Subcutaneous adipose tissue (tissue), 4 donors: Measurements from ENCODE around the gene PROKR1. TPM values are rescaled to one million over a fixed set of nuclear protein-coding genes. Genes with fewer than 3 reads are reported as not detected.

Source experiments
- total RNA-seq, 4 donors: library from RNA; depleted of rRNA; stranded (reverse); fragments of >200 nt; gene quantifications; one replicate each; pipeline ENCODE4 v1.1.0, GENCODE V29; 2016
- TF ChIP-seq, protein P1 (sequence below): fragments of 450-650 bp; IDR thresholded peaks from one replicate; pipeline ENCODE4 v1.5.1; 2016; ENCODE audit warnings: low read depth, mild to moderate bottlenecking, control low read depth, antibody characterized with exemption, moderate library complexity

Gene PROKR1
- total RNA-seq, 4 donors from 2014 or later: under 0.01 to 0.65 (median 0.20) TPM

DNA sequence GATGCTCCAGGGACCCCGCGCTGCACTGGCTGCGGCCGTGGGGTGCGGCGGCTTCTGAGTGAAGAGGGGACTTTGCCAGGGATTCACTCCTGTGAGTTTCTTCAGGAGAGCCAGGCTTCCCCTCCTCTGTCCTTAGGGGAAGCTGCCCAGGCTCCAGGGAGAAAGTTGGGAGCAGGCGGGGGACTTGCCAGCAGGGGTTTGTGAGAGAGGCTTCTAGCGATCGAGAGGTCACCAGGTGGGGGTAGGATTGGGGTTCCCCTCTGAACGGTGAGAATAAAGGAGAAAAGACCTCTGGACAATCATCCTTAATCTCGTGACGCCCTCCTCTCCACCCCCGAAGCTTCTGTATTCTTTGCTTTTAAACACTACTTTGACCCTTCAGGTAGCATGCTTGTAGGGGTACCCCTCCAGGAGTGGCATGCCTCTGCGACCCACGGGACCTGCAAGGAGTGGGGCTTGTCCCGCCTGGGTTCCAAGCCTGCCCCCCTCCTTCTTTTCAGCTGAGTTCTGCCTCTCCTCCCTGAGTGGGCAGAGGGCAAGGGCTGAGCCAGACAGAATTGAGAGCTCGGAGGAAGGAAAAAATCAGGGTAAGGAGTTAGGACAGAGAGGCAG lies 601 bp downstream of the PROKR1 start:
- TF ChIP-seq, protein P1, sequence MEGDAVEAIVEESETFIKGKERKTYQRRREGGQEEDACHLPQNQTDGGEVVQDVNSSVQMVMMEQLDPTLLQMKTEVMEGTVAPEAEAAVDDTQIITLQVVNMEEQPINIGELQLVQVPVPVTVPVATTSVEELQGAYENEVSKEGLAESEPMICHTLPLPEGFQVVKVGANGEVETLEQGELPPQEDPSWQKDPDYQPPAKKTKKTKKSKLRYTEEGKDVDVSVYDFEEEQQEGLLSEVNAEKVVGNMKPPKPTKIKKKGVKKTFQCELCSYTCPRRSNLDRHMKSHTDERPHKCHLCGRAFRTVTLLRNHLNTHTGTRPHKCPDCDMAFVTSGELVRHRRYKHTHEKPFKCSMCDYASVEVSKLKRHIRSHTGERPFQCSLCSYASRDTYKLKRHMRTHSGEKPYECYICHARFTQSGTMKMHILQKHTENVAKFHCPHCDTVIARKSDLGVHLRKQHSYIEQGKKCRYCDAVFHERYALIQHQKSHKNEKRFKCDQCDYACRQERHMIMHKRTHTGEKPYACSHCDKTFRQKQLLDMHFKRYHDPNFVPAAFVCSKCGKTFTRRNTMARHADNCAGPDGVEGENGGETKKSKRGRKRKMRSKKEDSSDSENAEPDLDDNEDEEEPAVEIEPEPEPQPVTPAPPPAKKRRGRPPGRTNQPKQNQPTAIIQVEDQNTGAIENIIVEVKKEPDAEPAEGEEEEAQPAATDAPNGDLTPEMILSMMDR: no peak

DNA sequence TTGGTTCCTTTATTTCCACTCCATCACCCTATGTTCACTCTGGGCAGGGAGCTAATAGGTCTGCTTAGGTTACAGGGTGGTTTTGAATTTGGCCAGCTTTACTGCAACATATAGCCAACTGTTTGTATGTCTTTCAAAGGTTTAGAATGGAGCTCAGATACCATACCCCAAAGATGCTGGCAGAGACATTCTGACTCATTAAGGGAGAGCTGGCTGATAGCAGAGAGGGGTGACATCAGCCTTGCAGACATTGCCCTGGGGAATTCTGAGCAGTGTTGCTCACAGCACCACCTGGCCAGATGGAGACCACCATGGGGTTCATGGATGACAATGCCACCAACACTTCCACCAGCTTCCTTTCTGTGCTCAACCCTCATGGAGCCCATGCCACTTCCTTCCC lies 2.1 kb downstream of the PROKR1 start:
- TF ChIP-seq, protein P1: no peak

DNA sequence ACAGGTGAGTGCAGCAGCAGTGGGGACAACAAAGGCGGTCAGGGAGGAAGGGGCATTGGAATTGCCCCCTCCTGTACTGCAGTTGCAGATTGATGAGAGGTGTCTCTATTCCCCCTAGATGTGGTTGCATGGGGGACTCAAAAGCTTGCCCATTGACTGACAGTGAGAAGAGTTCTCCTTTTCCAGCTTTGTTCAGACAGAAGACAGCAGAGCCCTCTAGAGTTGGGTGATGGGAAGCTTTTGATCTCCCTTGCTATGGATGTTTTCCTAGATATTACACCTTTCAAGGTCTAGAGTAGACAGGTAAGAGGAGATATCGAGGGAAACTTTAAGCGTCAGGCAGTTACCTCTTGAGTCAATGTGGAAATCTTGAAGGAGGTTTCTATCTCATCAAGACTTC lies 2.9 kb downstream of the PROKR1 start:
- TF ChIP-seq, protein P1: no peak

DNA sequence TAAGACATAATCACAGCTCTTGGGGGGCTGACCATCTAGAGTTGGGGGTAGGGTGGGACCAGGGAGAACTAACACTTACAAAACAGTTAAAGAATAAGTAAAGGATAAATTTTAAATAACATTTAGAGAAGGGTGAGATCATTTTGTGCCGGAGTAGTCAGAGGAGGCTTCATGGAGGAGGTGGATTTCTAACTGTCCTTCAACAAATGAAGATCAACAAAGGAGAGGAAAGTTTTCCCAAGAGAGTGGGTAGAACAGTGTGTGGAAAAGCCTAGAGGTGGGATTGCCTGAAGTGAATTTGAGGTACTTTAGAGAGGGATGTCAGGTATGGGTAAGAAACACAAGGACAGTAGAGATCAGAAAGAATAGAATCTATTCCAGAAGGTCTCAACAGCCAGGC lies 7.3 kb downstream of the PROKR1 start:
- TF ChIP-seq, protein P1: no peak

DNA sequence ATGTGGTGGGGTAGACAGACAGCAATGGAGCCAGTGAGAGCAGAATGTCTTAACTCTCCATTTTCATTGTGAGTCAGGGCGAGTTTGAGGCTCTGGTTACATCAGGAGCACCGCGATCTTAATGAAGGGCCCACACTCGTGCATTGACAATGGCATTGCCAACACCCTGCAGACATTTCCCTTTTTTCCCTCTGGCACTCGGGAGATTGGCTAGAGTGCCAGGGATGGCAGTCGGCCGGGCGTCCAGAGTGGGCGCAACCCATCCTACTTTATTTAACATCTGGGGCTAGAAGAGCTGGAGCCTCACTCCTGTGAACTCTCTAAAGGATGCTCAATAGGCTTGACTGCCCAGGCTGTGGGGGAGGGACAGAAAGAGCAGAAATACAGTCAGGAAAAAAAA lies 9.7 kb downstream of the PROKR1 start:
- TF ChIP-seq, protein P1: no peak

DNA sequence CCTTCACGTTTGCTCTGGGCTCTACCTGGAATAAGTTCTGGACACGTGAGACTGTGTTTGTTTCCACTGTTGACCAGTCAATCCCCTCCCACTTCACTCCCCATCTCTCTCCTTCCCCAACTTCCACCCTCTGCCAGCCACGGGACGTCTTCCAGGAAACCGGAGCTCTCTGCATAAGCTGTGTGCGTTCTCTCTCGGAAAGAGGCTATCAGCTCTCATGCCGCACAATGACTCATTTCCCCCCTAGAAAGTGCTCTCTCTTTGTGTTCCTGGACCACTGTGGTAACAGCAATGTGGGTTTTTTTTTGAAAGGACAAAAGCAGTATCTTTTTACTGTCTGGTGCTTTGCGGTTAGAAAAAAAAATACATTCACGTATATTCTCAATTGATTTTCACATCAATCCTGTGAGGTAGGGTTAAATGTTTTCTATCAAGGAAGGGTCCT lies 10.2 kb downstream of the PROKR1 start:
- TF ChIP-seq, protein P1: no peak

DNA sequence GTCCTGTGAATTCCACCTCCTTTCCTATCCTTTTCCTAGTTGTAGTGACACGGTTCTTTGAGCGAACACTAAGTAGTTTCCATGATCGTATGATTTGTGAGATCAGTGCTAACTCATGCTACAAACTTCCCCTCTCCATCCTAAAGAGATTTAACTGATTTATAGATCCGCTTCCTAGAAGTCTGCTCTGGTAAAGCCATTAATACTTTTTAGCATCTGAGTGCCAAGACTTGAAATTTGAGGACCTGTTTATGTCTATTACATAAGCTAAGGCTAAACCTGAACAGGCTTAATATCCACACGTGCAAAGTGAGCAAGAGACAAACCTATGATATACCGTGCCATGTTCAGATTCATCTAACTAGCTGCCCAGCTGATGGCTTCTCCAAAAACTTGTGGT lies 14.9 kb downstream of the PROKR1 start:
- TF ChIP-seq, protein P1: no peak
